Heart right ventricle (tissue), 16 donors: ENCODE results near the gene SPSB3. TPM values are rescaled to one million over a fixed set of nuclear protein-coding genes. Genes with fewer than 3 reads are reported as not detected.
A peak's percentile ranks its signal among the peaks of the same experiment; 100 is the strongest.

ENCODE experiments used
- ATAC-seq, 8 donors: fragments of 200-7000 bp; cut with Tn5 transposase; one replicate each; pipeline ENCODE4 v1.9.1; 2020; ENCODE audit warnings: mild to moderate bottlenecking in 8 of 8, moderate library complexity in 8 of 8, moderate number of reproducible peaks in 1 of 8
- DNase-seq, 2 donors: peaks; one replicate each; pipeline ENCODE4 v3.0.0-alpha.2; 2020
- H3K27ac ChIP-seq, 10 donors: fragments of 200-600 bp; sonication (generic) in 2 of 10; one replicate each; pipeline versions ENCODE4 v1.5.0 to v1.8.0; 2020 to 2022; ENCODE audit warnings: mild to moderate bottlenecking in 3 of 10
- H3K27me3 ChIP-seq, 7 donors: fragments of 200-600 bp; one replicate each; pipeline ENCODE4 v1.8.0; 2021 to 2022; ENCODE audit warnings: mild to moderate bottlenecking in 2 of 7
- H3K36me3 ChIP-seq, 9 donors: fragments of 200-600 bp; sonication (generic) in 1 of 9; one replicate each; pipeline versions ENCODE4 v1.5.0 to v1.8.0; 2020 to 2022; ENCODE audit warnings: mild to moderate bottlenecking in 2 of 9
- H3K4me1 ChIP-seq, 9 donors: fragments of 200-600 bp; sonication (generic) in 1 of 9; one replicate each; pipeline versions ENCODE4 v1.5.0 to v1.8.0; 2020 to 2022; ENCODE audit warnings: mild to moderate bottlenecking in 4 of 9
- H3K4me3 ChIP-seq, 10 donors: fragments of 200-600 bp; sonication (generic) in 2 of 10; one replicate each; pipeline versions ENCODE4 v1.5.0 to v1.8.0; 2020 to 2022; ENCODE audit warnings: mild to moderate bottlenecking in 7 of 10, moderate library complexity in 2 of 10
- H3K9me3 ChIP-seq, 11 donors: fragments of 200-600 bp in 10 of 11; sonication (generic) in 2 of 11; one replicate each; pipeline versions ENCODE4 v1.5.0 to v1.8.0; 2013 to 2022; ENCODE audit warnings: mild to moderate bottlenecking in 2 of 11, control low read depth in 1 of 11, moderate library complexity in 1 of 11
- whole genome bisulfite sequencing, 2 donors: extraction: QIAGEN DNeasy Blood & Tissue Kit; methylation state at CpG; one replicate each; pipeline ENCODE4 v1.1.7; 2013; ENCODE audit warnings: inconsistent platforms in 1 of 2; 5-methylcytosine and 5-hydroxymethylcytosine counted together
- intact Hi-C, 10 donors: fragments of 100-400 bp; cut with DNase I; formaldehyde crosslinking; loops; one replicate each; pipeline versions ENCODE4 v1.11.1 to v1.14.2; 2022
- polyA plus RNA-seq, 2 donors: library from polyadenylated mRNA; stranded (reverse); fragments of 200-250 nt; gene quantifications; one replicate each; pipeline ENCODE4 v1.2.3, GENCODE V29; 2013
- total RNA-seq, 10 donors: library from RNA; stranded (reverse); fragmentation: NEBNext Ultra II Directional in 3 of 10; extraction: Animal tissue kit (Norgen Biotek cat#: 25700) in 3 of 10; gene quantifications; one replicate each; pipeline versions ENCODE4 v1.2.1 to v1.2.4, GENCODE V29; 2021 to 2023
- TF ChIP-seq, protein P1 (sequence below), 9 donors: fragments of 200-600 bp; sonication (generic) in 2 of 9; IDR thresholded peaks; one replicate each; pipeline versions ENCODE4 v1.5.0 to v1.8.0; 2021 to 2022; ENCODE audit warnings: antibody characterized with exemption in 9 of 9, mild to moderate bottlenecking in 5 of 9, moderate library complexity in 1 of 9
- donor health status: Arrhythmogenic right ventricular cardiomyopathy.
- donor health status: ischemic (EF 13 %, LVEDD 7.1; RV severe dilation, severe dysfunction).
- donor health status: healthy with polysubstance abuse.
- donor health status: DM: no; HTN: yes; CAD: no.
- donor health status: DM: no; HTN: no; CAD: no.
- donor health status: ischemic (EF 25% LVEDD 6.9; RV normal size, moderate dysfunction).
- donor health status: ischemic (EF 25% LVEDD 5.7; RV mildly dilated, moderate dysfunction).
- donor health status: healthy.
- donor health status: DM: yes; HTN: yes; CAD: no.
- donor health status: Ischemic cardiomyopathy.
- donor health status: ischemic (EF 35%, LVEDD 5.7; RV mildly dilated, moderate dysfunction).
- donor health status: nonischemic (EF 11% LVEDD 7.7; RV severe dilation, severe dysfunction).
- donor health status: DM: yes; HTN: yes; CAD: no.
- donor health status: PGD.
- donor health status: ischemic (EF 29% LVEDD 5.4; RV normal size, mild dysfunction).
- donor health status: nonischemic (EF 23%, LVEDD 6.1; RV moderate dilation, normal function).

SPSB3 gene
- total and polyA plus RNA-seq, 12 donors = 25.1 to 97.7 (median 27.2) TPM

DNA sequence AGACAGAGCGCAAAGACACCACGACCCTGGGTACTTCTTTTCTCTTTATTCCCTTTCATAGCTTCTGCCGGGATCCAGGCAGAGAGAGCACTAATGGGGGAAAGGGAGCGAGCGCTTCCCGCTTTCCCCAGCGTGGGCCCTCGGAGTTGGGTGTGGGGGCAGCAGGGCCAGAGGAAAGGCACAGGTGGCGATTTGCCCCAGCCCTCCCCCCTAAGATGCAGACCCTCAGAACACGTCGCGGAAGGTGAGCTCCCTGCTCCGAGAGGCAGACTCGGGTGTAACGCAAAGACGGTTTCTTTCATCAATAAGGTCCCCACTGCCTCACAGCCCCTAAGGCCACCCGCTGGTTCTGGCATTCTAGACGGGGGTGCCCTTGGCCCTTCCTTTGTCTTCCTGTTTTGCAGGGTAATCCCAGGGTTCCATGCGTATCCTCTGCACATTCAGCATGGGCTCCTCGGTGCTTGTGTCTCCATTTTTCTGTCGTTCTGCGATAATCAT, 10.5 kb downstream of the SPSB3 start:
- Histone ChIP-seq H3K27ac (peak overlapping the region; percentile 67 to 99 (median 96)), H3K9me3 (no peaks in the 10 kb centered on the region), H3K36me3 (peaks cover 0 to 52% (median 21%) of the 10 kb centered on the region in 9 donors), H3K4me3 (peak overlapping the region; percentile 88 to 100 (median 98)), H3K27me3 (no peaks in the 10 kb centered on the region), H3K4me1 (peaks cover 27 to 46% (median 39%) of the 10 kb centered on the region in 9 donors)
- ATAC-seq (no peak), DNase-seq (no peak)
- 14 to 15% methylated on average over 22 of the region's 22 CpGs for WGBS, 2 donors
- TF ChIP-seq, protein P1, sequence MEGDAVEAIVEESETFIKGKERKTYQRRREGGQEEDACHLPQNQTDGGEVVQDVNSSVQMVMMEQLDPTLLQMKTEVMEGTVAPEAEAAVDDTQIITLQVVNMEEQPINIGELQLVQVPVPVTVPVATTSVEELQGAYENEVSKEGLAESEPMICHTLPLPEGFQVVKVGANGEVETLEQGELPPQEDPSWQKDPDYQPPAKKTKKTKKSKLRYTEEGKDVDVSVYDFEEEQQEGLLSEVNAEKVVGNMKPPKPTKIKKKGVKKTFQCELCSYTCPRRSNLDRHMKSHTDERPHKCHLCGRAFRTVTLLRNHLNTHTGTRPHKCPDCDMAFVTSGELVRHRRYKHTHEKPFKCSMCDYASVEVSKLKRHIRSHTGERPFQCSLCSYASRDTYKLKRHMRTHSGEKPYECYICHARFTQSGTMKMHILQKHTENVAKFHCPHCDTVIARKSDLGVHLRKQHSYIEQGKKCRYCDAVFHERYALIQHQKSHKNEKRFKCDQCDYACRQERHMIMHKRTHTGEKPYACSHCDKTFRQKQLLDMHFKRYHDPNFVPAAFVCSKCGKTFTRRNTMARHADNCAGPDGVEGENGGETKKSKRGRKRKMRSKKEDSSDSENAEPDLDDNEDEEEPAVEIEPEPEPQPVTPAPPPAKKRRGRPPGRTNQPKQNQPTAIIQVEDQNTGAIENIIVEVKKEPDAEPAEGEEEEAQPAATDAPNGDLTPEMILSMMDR (IDR thresholded peaks at IDR 0.05) = no peak
- intact Hi-C loops = loop anchor here in 1 of 10 donors (5.0 kb wide), 1 partner anchor 65 kb away; the partner anchor contains the start of gene MAPK8IP3

DNA sequence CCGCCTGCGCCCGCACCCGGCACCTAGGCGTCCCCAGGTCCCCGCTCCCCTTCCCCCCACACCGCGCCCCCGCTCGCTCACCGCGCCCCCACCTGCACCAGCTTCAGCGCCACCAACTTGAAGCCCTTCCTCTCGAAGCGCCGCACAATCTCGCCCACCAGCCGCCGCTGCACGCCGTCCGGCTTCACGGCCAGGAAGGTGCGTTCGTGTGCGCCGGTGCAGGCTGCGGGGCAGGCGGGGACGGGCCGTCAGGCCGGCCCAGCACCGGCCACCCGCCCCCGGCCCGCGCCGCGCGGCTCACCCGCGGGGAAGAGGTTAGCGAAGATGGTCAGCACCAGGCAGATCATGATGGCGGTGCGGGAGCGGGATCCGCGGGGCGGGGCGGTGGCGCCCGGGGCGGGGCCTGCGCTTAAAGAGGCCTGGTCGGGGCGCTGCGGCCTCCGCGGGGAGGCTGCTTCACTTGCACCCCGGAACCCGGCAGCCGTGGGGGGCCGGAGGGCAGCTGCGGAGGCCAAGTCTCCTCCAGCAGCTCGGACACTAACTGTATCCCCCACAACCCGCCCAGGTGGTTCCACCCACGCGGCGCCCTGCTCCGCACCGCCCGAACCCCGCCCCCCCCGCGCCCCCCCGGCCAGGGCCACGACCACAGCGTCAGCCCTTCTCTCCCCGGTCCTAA, 11.0 kb downstream of the SPSB3 start, which contains the start of gene NME3:
Gene NME3, minus strand, starts transcription at position 356 of the 676 bp plus-strand sequence. Its CDS starts 9 bp downstream, at position 347.
- H3K36me3 ChIP-seq = peaks cover 0 to 52% (median 27%) of the 10 kb centered on the region in 9 donors
- 0 to 1% methylated on average over 63 to 76 of the region's 79 CpGs for WGBS, 2 donors
- H3K9me3 ChIP-seq = no peaks in the 10 kb centered on the region
- peak; percentile 40 to 68 (median 51) for ATAC-seq
- TF ChIP-seq, protein P1 (IDR thresholded peaks at IDR 0.05) = peak in 1 of 9 donors; percentile 16
- intact Hi-C loops = loop anchor here in 1 of 10 donors (5.0 kb wide), 1 partner anchor 64 kb away; the partner anchor contains the start of gene MAPK8IP3
- H3K27ac ChIP-seq = peak within 1 kb of the TSS; percentile 67 to 99 (median 97)
- H3K27me3 ChIP-seq = no peaks in the 10 kb centered on the region
- DNase-seq = peak; percentile 77 to 85
- peaks cover 27 to 46% (median 39%) of the 10 kb centered on the region in 9 donors for H3K4me1 ChIP-seq
- H3K4me3 ChIP-seq = peak within 1 kb of the TSS; percentile 88 to 100 (median 98)

DNA sequence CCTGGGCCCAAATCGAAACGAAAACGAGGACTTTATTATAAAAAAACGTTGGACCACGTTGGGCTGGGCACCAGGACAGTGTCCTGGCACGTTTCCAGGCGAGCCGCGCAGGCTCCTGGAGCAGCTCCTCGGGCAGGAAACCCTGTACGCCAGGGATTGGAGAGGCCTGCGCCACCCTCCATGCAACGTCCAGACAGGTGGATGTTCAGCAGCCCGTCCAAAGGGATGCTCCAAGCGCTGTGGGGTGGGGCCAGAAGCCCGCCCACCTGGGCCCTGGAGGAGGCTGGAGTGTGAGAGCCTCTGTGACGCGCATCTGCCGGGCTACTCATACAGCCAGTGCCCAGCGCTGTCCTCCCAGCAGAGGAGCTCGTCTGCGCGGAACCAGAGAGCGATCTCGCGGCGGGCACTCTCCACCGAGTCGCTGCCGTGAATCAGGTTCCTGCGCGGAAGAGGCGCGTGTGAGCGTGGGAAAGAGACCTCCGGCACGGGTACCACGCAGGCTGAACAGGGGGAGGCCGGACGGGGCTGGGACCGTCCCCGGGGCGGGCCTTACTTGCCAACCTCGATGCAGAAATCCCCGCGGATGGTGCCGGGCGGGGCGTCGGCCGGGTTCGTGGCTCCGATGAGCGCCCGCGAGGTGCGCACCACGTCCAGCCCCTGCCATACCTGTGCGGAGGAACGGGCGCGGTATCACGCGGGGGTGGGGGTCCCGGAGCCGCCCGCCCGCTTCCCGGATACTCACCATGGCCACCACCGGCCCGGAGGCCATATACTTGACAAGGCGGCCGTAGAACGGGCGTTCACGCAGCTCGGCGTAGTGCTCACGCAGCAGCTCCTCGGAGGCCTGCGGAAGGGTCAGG, 11.8 kb downstream of the SPSB3 start:
- Histone ChIP-seq H3K4me3 (peak overlapping the region; percentile 88 to 100 (median 98)), H3K4me1 (peaks cover 27 to 46% (median 39%) of the 10 kb centered on the region in 9 donors), H3K9me3 (no peaks in the 10 kb centered on the region), H3K27ac (peak overlapping the region; percentile 67 to 99 (median 96)), H3K36me3 (peaks cover 0 to 52% (median 34%) of the 10 kb centered on the region in 9 donors), H3K27me3 (no peaks in the 10 kb centered on the region)
- ATAC-seq (peak; percentile 3 to 38 (median 22)), DNase-seq (peak; percentile 61 to 75)
- intact Hi-C loops = loop anchor here in 1 of 10 donors (5.0 kb wide), 1 partner anchor 63 kb away; the partner anchor contains the start of gene MAPK8IP3
- TF ChIP-seq, protein P1 (IDR thresholded peaks at IDR 0.05) = no peak
- 5 to 7% methylated on average over 65 to 81 of the region's 81 CpGs for WGBS, 2 donors
